Panc1 (cell line): ENCODE data around the gene LPAR2. TPM values are rescaled to one million over a fixed set of nuclear protein-coding genes. Genes with fewer than 3 reads are reported as not detected.

Experiments
- ATAC-seq: fragments of 200-7000 bp; cut with Tn5 transposase; 2 replicates; pipeline ENCODE4 v1.9.1; 2020; ENCODE audit warnings: mild to moderate bottlenecking, moderate library complexity
- BruUV-seq: library from RNA; stranded (reverse); fragments of 400-500 nt; replicated peaks from 2 replicates; lab custom pipeline; 2021; lab: Mats Ljungman, UMichigan
- CTCF ChIA-PET: fragments of 300-600 bp; sonication (Branson Sonifier 250); formaldehyde crosslinking; loops from one replicate; lab custom pipeline; 2022; ENCODE audit warnings: antibody characterized with exemption; lab: Charles Lee
- POLR2A ChIA-PET: fragments of 300-600 bp; sonication (Branson Sonifier 250); formaldehyde crosslinking; loops from one replicate; lab custom pipeline; 2022; ENCODE audit warnings: antibody characterized with exemption; lab: Charles Lee
- DNase-seq: peaks from one replicate; pipeline ENCODE4 v3.0.0-alpha.2; 2010; ENCODE audit warnings: low read depth, low spot score
- H3K27ac ChIP-seq: 2 replicates; pipeline ENCODE4 v1.5.1; 2011; ENCODE audit warnings: mild to moderate bottlenecking, low read length, inconsistent platforms
- H3K27me3 ChIP-seq: fragments of 200-500 bp; sonication (Bioruptor generic); 2 replicates; pipeline ENCODE4 v1.6.0; 2014; ENCODE audit warnings: low read length, inconsistent platforms; ENCODE audit not compliant: control insufficient read depth, insufficient read depth
- H3K36me3 ChIP-seq: fragments of 200-500 bp; sonication (Bioruptor generic); 2 replicates; pipeline ENCODE4 v1.5.1; 2014; ENCODE audit warnings: inconsistent platforms, mild to moderate bottlenecking, low read length, moderate library complexity; ENCODE audit not compliant: control insufficient read depth, insufficient read depth
- H3K4me1 ChIP-seq: 2 replicates; pipeline ENCODE4 v1.5.1; 2011; ENCODE audit warnings: inconsistent platforms, mild to moderate bottlenecking, low read length, moderate library complexity; ENCODE audit not compliant: control insufficient read depth, insufficient read depth
- H3K4me3 ChIP-seq, 2 experiments: 2 replicates each; pipeline ENCODE4 v1.5.1; 2011 to 2012; ENCODE audit warnings: low read depth in 2 of 2, low read length in 2 of 2, mild to moderate bottlenecking in 2 of 2, inconsistent platforms in 1 of 2, moderate library complexity in 1 of 2
- H3K9me3 ChIP-seq: fragments of 200-500 bp; sonication (Bioruptor generic); 2 replicates; pipeline ENCODE4 v1.5.1; 2014; ENCODE audit warnings: low read depth, mild to moderate bottlenecking, inconsistent platforms, low read length, moderate library complexity; ENCODE audit not compliant: control insufficient read depth, insufficient read depth
- POLR2AphosphoS5 ChIP-seq: IDR thresholded peaks from 2 replicates; pipeline ENCODE4 v1.6.1; 2012; ENCODE audit warnings: mild to moderate bottlenecking, low read depth, low read length, moderate library complexity
- SIN3A ChIP-seq: IDR thresholded peaks from 2 replicates; pipeline ENCODE4 v1.6.1; 2012; ENCODE audit warnings: low read depth, mild to moderate bottlenecking, low read length, moderate library complexity, borderline replicate concordance; ENCODE audit not compliant: insufficient read depth
- TCF7L2 ChIP-seq: IDR thresholded peaks from 2 replicates; pipeline ENCODE4 v1.6.1; 2011; ENCODE audit warnings: mild to moderate bottlenecking, low read depth, low read length, inconsistent platforms
- in situ Hi-C: cut with HindIII; loops from 2 replicates; pipeline ENCODE4 v1.10.0; 2016; ENCODE audit warnings: low sequenced_read_pairs, low pct_unique_long_range_greater_than_20kb
- intact Hi-C: fragments of 100-400 bp; cut with micrococcal nuclease; formaldehyde crosslinking; loops from one replicate; pipeline ENCODE4 v1.10.0; 2022; ENCODE audit not compliant: unreplicated experiment
- total RNA-seq: library from RNA; stranded (reverse); gene quantifications from one replicate; pipeline ENCODE4 v1.2.1, GENCODE V29; 2021; ENCODE audit not compliant: unreplicated experiment
- TF ChIP-seq, protein P1 (sequence below), 2 experiments: IDR thresholded peaks; 2 replicates each; pipeline ENCODE4 v1.6.1; 2011 to 2012; ENCODE audit warnings: low read depth in 2 of 2, control low read depth in 1 of 2, low read length in 1 of 2, mild to moderate bottlenecking in 1 of 2, moderate library complexity in 1 of 2; ENCODE audit not compliant: insufficient read depth in 1 of 2
- TF ChIP-seq, protein P2 (sequence below): fragments of 450-650 bp; IDR thresholded peaks from 2 replicates; pipeline ENCODE4 v1.5.1; 2017; ENCODE audit warnings: mild to moderate bottlenecking

Gene LPAR2
- total RNA-seq, 1 experiment from 2014 or later, result 16.0 TPM

DNA sequence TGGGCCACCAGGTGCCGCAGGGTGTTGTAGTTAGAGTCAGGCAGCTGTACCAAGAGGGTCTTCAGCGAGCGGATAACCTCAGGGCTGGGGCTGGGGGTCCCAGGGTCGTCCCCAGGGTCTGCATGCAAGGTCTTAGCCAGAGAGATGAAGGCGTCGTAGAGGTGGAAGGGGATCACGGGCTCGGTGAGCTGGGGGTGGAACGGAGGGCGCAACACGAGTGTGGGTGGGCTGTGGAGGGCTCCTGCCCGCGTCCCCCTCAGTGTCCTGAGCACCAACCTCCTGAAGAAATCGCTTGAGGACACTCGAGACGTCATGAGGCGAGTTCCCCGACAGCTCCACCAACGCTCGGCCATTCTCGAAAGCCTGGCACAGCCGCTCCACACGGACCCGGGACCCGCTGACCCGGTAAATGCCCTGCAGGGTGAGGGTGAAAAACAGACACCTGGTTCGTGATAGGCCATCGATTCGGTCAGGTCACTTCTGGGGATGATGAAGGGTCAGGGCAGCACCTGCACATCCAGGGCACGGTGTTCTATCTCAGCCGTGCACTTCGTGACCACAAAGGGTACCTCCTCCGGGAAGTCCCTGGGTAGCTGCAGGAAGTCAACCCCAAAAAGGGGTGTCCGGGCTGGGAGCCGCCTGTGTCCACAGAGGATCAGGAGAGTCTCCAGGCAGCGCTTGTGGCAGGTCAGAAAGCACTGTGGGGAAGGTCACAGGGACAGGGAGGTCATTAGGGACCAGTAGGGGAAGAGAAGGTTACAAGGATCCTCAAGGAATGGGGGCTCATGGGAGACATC lies 6.7 kb upstream of the LPAR2 start:
- H3K36me3 ChIP-seq, result no peaks in the 10 kb centered on the region
- no peaks in the 10 kb centered on the region for H3K9me3 ChIP-seq
- TF ChIP-seq SIN3A, result no peak
- TF ChIP-seq, protein P1, sequence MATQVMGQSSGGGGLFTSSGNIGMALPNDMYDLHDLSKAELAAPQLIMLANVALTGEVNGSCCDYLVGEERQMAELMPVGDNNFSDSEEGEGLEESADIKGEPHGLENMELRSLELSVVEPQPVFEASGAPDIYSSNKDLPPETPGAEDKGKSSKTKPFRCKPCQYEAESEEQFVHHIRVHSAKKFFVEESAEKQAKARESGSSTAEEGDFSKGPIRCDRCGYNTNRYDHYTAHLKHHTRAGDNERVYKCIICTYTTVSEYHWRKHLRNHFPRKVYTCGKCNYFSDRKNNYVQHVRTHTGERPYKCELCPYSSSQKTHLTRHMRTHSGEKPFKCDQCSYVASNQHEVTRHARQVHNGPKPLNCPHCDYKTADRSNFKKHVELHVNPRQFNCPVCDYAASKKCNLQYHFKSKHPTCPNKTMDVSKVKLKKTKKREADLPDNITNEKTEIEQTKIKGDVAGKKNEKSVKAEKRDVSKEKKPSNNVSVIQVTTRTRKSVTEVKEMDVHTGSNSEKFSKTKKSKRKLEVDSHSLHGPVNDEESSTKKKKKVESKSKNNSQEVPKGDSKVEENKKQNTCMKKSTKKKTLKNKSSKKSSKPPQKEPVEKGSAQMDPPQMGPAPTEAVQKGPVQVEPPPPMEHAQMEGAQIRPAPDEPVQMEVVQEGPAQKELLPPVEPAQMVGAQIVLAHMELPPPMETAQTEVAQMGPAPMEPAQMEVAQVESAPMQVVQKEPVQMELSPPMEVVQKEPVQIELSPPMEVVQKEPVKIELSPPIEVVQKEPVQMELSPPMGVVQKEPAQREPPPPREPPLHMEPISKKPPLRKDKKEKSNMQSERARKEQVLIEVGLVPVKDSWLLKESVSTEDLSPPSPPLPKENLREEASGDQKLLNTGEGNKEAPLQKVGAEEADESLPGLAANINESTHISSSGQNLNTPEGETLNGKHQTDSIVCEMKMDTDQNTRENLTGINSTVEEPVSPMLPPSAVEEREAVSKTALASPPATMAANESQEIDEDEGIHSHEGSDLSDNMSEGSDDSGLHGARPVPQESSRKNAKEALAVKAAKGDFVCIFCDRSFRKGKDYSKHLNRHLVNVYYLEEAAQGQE (IDR thresholded peaks at IDR 0.05; ENCODE audit: insufficient read depth in 1 of 2, low read depth in 2 of 2, low read length in 1 of 2), result no peak
- TF ChIP-seq TCF7L2, result no peak
- TF ChIP-seq, protein P2, sequence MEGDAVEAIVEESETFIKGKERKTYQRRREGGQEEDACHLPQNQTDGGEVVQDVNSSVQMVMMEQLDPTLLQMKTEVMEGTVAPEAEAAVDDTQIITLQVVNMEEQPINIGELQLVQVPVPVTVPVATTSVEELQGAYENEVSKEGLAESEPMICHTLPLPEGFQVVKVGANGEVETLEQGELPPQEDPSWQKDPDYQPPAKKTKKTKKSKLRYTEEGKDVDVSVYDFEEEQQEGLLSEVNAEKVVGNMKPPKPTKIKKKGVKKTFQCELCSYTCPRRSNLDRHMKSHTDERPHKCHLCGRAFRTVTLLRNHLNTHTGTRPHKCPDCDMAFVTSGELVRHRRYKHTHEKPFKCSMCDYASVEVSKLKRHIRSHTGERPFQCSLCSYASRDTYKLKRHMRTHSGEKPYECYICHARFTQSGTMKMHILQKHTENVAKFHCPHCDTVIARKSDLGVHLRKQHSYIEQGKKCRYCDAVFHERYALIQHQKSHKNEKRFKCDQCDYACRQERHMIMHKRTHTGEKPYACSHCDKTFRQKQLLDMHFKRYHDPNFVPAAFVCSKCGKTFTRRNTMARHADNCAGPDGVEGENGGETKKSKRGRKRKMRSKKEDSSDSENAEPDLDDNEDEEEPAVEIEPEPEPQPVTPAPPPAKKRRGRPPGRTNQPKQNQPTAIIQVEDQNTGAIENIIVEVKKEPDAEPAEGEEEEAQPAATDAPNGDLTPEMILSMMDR, result no peak
- no peak for TF ChIP-seq POLR2AphosphoS5
- no TSS peak for BruUV-seq
- intact Hi-C loops (no loop called here), in situ Hi-C loops (no loop called here)
- ChIA-PET CTCF (no interaction called here), POLR2A (interaction anchor here (0.5 kb wide), 1 partner anchor 103 kb away, joined by 17 read pairs; no protein-coding TSS in a partner anchor)
- H3K4me1 ChIP-seq, result no peaks in the 10 kb centered on the region
- H3K27me3 ChIP-seq, result no peaks in the 10 kb centered on the region
- DNase-seq, result no peak
- no peak overlapping the region for H3K4me3 ChIP-seq
- H3K27ac ChIP-seq, result no peak overlapping the region
- no peak for ATAC-seq

DNA sequence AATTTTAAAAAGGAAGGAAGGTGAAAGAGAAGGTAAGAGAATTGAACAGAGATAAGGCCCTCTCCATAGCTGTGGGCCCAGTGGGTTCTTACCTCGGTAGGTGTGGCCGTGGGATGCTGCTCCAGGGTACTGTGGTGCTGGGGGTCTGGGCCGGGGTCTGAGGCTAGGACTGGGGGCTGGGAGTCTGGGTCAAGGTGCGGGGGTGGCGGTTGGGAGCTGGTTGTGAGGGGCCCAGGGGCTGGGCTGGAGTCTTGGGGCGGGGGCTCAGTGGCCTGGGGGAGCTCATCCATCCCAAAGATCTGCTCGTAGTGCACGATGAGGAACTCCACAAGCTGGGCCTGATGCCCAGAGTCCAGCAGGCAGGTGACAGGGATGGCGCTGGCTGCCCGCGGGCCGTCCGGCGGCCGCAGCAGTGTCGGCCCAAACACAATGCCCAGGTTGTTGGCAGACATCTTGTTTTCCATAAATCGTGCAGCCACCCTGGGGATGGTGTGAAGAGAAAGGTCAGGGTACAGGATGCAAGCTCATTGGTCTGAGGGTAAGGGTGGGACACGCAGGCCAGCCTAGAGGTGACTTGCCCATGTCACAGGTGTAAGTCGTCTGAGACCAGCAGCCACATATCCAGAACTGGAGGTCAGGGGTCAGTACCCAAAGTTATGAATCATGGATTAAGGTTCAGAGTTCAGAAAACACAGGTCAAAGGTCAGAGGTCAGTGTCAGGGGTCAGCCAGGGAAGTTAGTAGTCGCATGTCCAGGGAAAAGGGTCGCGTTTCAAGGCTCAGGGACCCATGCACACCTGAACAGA lies 5.9 kb upstream of the LPAR2 start:
- in situ Hi-C loops (no loop called here), intact Hi-C loops (no loop called here)
- H3K27me3 ChIP-seq, result no peaks in the 10 kb centered on the region
- ChIA-PET CTCF (interaction anchor here (0.5 kb wide), 1 partner anchor 511 kb away, joined by 5 read pairs; no protein-coding TSS in a partner anchor), POLR2A (no interaction called here)
- ATAC-seq, result no peak
- H3K4me3 ChIP-seq, result no peak overlapping the region
- H3K27ac ChIP-seq, result no peak overlapping the region
- H3K9me3 ChIP-seq, result no peaks in the 10 kb centered on the region
- no peak for DNase-seq
- BruUV-seq, result no TSS peak
- H3K4me1 ChIP-seq, result peaks cover 3% of the 10 kb centered on the region; the same call in 1 of the 2 replicates
- TF ChIP-seq TCF7L2, result no peak
- no peak for TF ChIP-seq SIN3A
- TF ChIP-seq, protein P2, result no peak
- TF ChIP-seq, protein P1 (IDR thresholded peaks at IDR 0.05; ENCODE audit: insufficient read depth in 1 of 2, low read depth in 2 of 2, low read length in 1 of 2), result no peak
- no peak for TF ChIP-seq POLR2AphosphoS5
- H3K36me3 ChIP-seq, result no peaks in the 10 kb centered on the region
